ENCODE data around the gene VPS45. TPM values are rescaled to one million over a fixed set of nuclear protein-coding genes. Genes with fewer than 3 reads are reported as not detected.

VPS45 gene
- total and polyA plus RNA-seq, 7 experiments from 2014 or later: 20.3 to 37.7 (median 27.0) TPM

DNA sequence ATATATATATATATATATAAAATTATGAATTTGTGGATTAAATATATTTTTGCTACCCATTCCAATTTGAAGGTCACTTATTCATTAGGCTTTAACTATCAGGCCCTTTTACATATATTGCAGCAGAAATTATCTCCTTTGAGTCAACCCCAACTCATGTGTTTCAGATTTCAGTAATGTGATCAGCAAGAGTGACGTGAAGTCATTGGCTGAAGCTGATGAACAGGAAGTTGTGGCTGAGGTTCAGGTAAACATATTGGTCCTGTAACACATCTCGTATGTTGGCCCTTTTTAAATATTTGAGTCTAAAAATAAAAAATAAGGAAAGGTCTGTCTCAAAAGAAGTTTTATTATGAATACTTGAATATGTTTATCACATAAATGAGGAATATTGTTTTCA is 8.5 kb downstream of the VPS45 start:
- intact Hi-C loops (cut with micrococcal nuclease): no loop called here
- H3K27ac Mint-ChIP-seq: peak overlapping the region in 1 of 9 donors; percentile 40
- POLR2A ChIA-PET: interaction anchor here (1.8 kb wide), 1 partner anchor 35 kb away, joined by 7 read pairs; no protein-coding TSS in a partner anchor

DNA sequence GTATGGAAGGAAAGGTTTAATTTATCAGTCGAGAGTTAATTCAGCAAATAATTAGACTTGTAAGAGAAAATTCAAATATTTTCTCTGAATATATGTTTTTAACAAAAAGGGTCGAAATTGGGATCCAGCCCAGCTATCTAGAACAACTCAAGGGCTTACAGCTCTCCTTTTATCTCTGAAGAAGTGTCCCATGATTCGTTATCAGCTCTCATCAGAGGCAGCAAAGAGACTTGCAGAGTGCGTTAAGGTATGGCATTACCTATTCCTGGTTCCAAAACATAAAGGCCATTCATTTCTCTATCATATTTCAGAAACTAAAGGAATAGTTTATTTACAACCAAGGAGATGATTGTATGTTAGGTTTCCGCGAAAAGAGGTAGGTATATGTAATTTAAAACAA is 9.4 kb downstream of the VPS45 start:
- no peak for DNase-seq
- peaks cover 4 to 30% (median 14%) of the 10 kb centered on the region in 3 experiments for H3K36me3 ChIP-seq (ENCODE audit: control insufficient read depth in 2 of 3, insufficient read depth in 3 of 3, low read length in 3 of 3)
- H3K9me3 ChIP-seq (ENCODE audit: control insufficient read depth in 2 of 3, low read length in 3 of 3): no peaks in the 10 kb centered on the region
- ChIA-PET POLR2A (interaction anchor here (1.2 kb wide), 1 partner anchor 72 kb away, joined by 4 read pairs; no protein-coding TSS in a partner anchor), CTCF (interaction anchor here (0.5 to 9.4 kb wide), 2 partner anchors 26 to 86 kb away, joined by 6 to 243 read pairs; no protein-coding TSS in a partner anchor)
- Mint-ChIP-seq H3K27me3 (no peaks in the 10 kb centered on the region), H3K4me3 (no peak overlapping the region), H3K9me3 (no peaks in the 10 kb centered on the region), H3K36me3 (peaks cover 14 to 39% (median 26%) of the 10 kb centered on the region in 5 donors), H3K4me1 (peaks cover 5 to 19% (median 11%) of the 10 kb centered on the region in 7 donors), H3K27ac (no peak overlapping the region)
- H3K27ac ChIP-seq (ENCODE audit: low read depth, low read length): no peak overlapping the region
- no peak for ATAC-seq
- no peaks in the 10 kb centered on the region for H3K27me3 ChIP-seq (ENCODE audit: control insufficient read depth in 2 of 2, insufficient read depth in 2 of 2, low read length in 2 of 2)
- no peaks in the 10 kb centered on the region for H3K4me1 ChIP-seq (ENCODE audit: control insufficient read depth in 2 of 2, insufficient read depth in 2 of 2, low read length in 2 of 2)
- no peak overlapping the region for H3K4me3 ChIP-seq (ENCODE audit: low read length)
- intact Hi-C loops (cut with micrococcal nuclease): no loop called here

More for the DNA sequence above, 8.5 kb downstream of the VPS45 start:
- ATAC-seq (no peak), DNase-seq (peak in 1 of 9 donors; percentile 5)
- peaks cover 4 to 23% (median 14%) of the 10 kb centered on the region in 3 experiments for H3K36me3 ChIP-seq (ENCODE audit: control insufficient read depth in 2 of 3, insufficient read depth in 3 of 3, low read length in 3 of 3)
- no peak overlapping the region for H3K4me3 ChIP-seq (ENCODE audit: low read length)
- H3K27ac ChIP-seq (ENCODE audit: low read depth, low read length): no peak overlapping the region
- Mint-ChIP-seq H3K4me3 (no peak overlapping the region), H3K4me1 (peaks cover 5 to 18% (median 11%) of the 10 kb centered on the region in 7 donors), H3K36me3 (peaks cover 6 to 31% (median 26%) of the 10 kb centered on the region in 5 donors), H3K27me3 (no peaks in the 10 kb centered on the region), H3K9me3 (no peaks in the 10 kb centered on the region)
- H3K4me1 ChIP-seq (ENCODE audit: control insufficient read depth in 2 of 2, insufficient read depth in 2 of 2, low read length in 2 of 2): no peaks in the 10 kb centered on the region
- H3K9me3 ChIP-seq (ENCODE audit: control insufficient read depth in 2 of 3, low read length in 3 of 3): no peaks in the 10 kb centered on the region
- H3K27me3 ChIP-seq (ENCODE audit: control insufficient read depth in 2 of 2, insufficient read depth in 2 of 2, low read length in 2 of 2): no peaks in the 10 kb centered on the region
- CTCF ChIA-PET: interaction anchor here (9.4 kb wide), 1 partner anchor 87 kb away, joined by 243 read pairs; no protein-coding TSS in a partner anchor

DNA sequence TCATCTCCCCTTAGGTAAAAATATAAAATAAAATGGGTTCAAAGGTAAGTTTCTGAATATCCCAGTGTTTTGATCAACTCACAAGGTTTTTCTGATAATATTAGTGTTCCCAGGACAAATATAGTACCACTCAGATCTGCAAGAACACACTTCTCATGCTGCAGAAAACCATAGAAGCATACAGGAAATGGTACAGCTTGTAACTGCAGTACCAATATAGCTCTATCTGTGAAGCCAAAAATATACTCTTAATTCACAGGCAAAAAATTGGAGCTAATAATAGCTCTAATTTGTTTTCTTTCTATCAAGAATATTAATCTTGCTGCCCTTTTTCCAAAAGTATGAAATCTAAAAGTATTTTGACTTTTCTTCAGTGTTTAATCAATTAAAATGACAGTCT is 13.2 kb downstream of the VPS45 start:
- CTCF ChIA-PET: interaction anchor here (1.3 kb wide), 1 partner anchor 88 kb away, joined by 4 read pairs; no protein-coding TSS in a partner anchor
- Mint-ChIP-seq H3K27ac (no peak overlapping the region), H3K4me3 (no peak overlapping the region), H3K4me1 (peaks cover 0 to 11% (median 5%) of the 10 kb centered on the region in 7 donors), H3K9me3 (no peaks in the 10 kb centered on the region), H3K27me3 (no peaks in the 10 kb centered on the region), H3K36me3 (peaks cover 14 to 57% (median 22%) of the 10 kb centered on the region in 5 donors)
- peaks cover 4 to 44% (median 14%) of the 10 kb centered on the region in 3 experiments for H3K36me3 ChIP-seq (ENCODE audit: control insufficient read depth in 2 of 3, insufficient read depth in 3 of 3, low read length in 3 of 3)
- ATAC-seq (no peak), DNase-seq (no peak)
- no peak overlapping the region for H3K27ac ChIP-seq (ENCODE audit: low read depth, low read length)
- intact Hi-C loops (cut with micrococcal nuclease): no loop called here
- no peak overlapping the region for H3K4me3 ChIP-seq (ENCODE audit: low read length)
- no peaks in the 10 kb centered on the region for H3K27me3 ChIP-seq (ENCODE audit: control insufficient read depth in 2 of 2, insufficient read depth in 2 of 2, low read length in 2 of 2)
- no peaks in the 10 kb centered on the region for H3K9me3 ChIP-seq (ENCODE audit: control insufficient read depth in 2 of 3, low read length in 3 of 3)
- POLR2A ChIA-PET: interaction anchor here (0.7 to 1.5 kb wide), 3 partner anchors 12 to 68 kb away, joined by 3 to 4 read pairs (median 3); no protein-coding TSS in a partner anchor
- H3K4me1 ChIP-seq (ENCODE audit: control insufficient read depth in 2 of 2, insufficient read depth in 2 of 2, low read length in 2 of 2): no peaks in the 10 kb centered on the region

DNA sequence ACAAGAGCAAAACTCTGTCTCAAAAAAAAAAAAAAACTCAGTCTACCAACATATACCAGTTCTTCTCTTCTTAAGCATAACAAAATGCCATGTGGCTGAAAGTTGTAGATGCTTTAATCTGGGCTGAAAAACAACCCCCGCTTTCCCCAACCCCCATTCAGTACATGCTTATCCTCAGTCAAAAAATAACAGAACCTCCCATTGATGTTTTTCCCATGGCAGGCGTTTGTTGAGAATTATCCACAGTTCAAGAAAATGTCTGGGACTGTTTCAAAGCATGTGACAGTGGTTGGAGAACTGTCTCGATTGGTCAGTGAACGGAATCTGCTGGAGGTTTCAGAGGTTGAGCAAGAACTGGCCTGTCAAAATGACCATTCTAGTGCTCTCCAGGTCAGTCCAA is 14.9 kb downstream of the VPS45 start:
- H3K27me3 Mint-ChIP-seq: no peaks in the 10 kb centered on the region
- no peak overlapping the region for H3K4me3 Mint-ChIP-seq
- Histone ChIP-seq H3K36me3 (ENCODE audit: control insufficient read depth in 2 of 3, insufficient read depth in 3 of 3, low read length in 3 of 3) (peaks cover 4 to 36% (median 11%) of the 10 kb centered on the region in 3 experiments), H3K27me3 (ENCODE audit: control insufficient read depth in 2 of 2, insufficient read depth in 2 of 2, low read length in 2 of 2) (no peaks in the 10 kb centered on the region), H3K9me3 (ENCODE audit: control insufficient read depth in 2 of 3, low read length in 3 of 3) (no peaks in the 10 kb centered on the region), H3K4me1 (ENCODE audit: control insufficient read depth in 2 of 2, insufficient read depth in 2 of 2, low read length in 2 of 2) (no peaks in the 10 kb centered on the region), H3K4me3 (ENCODE audit: low read length) (no peak overlapping the region), H3K27ac (ENCODE audit: low read depth, low read length) (no peak overlapping the region)
- H3K36me3 Mint-ChIP-seq: peaks cover 14 to 60% (median 27%) of the 10 kb centered on the region in 5 donors
- DNase-seq (no peak), ATAC-seq (no peak)
- intact Hi-C loops (cut with micrococcal nuclease): no loop called here
- ChIA-PET CTCF (no interaction called here), POLR2A (interaction anchor here (0.8 to 1.2 kb wide), 2 partner anchors 10 to 69 kb away, joined by 3 to 7 read pairs; no protein-coding TSS in a partner anchor)
- H3K27ac Mint-ChIP-seq: no peak overlapping the region
- peaks cover 0 to 8% (median 0%) of the 10 kb centered on the region in 7 donors for H3K4me1 Mint-ChIP-seq
- no peaks in the 10 kb centered on the region for H3K9me3 Mint-ChIP-seq

DNA sequence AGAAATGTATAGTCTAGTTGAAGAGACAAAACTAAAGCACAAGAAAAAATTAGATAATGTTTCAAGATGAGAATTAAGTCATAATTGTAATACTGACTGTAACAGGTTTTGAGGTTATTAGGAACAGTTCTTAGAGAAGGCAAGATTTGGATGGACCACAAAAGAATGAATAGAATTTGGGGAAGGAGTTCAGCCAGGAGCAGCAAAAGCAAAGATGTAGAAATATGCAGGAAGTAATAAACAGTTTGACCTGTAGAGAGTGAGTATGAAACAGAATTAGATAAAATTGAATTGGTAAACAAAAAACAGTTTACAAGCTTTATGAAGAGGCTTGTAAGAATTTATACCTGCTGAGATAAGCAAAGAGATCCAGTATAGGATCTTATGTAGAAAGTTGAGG is 16.3 kb downstream of the VPS45 start:
- CTCF ChIA-PET: interaction anchor here (1.0 kb wide), 1 partner anchor 12 kb away, joined by 3 read pairs; no protein-coding TSS in a partner anchor

DNA sequence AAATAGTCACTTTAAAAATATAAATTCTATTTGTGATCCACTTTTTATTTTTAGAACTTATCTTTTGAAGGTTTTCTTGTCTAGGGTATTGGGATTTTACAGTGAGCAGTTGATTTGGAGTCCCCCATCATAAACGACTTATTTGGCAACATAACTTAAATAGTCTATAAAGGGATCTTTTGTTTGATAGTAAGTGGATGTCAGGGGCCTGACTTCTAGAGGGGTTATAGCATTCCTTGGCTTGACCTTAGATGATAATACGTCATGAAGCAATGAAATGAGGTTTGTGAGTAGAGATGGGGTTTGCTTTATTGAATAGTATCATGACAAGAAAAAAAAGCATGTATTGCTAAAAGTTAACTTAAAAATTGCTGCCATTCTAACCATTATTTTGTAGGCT is 17.8 kb downstream of the VPS45 start:
- Histone ChIP-seq H3K27me3 (ENCODE audit: control insufficient read depth in 2 of 2, insufficient read depth in 2 of 2, low read length in 2 of 2) (no peaks in the 10 kb centered on the region), H3K9me3 (ENCODE audit: control insufficient read depth in 2 of 3, low read length in 3 of 3) (no peaks in the 10 kb centered on the region), H3K27ac (ENCODE audit: low read depth, low read length) (no peak overlapping the region), H3K4me1 (ENCODE audit: control insufficient read depth in 2 of 2, insufficient read depth in 2 of 2, low read length in 2 of 2) (no peaks in the 10 kb centered on the region), H3K4me3 (ENCODE audit: low read length) (no peak overlapping the region), H3K36me3 (ENCODE audit: control insufficient read depth in 2 of 3, insufficient read depth in 3 of 3, low read length in 3 of 3) (peaks cover 0 to 22% (median 0%) of the 10 kb centered on the region in 3 experiments)
- ATAC-seq: no peak
- Mint-ChIP-seq H3K4me3 (no peak overlapping the region), H3K4me1 (peaks cover 4 to 18% (median 10%) of the 10 kb centered on the region in 7 donors), H3K9me3 (no peaks in the 10 kb centered on the region), H3K36me3 (peaks cover 8 to 70% (median 25%) of the 10 kb centered on the region in 5 donors), H3K27ac (no peak overlapping the region), H3K27me3 (no peaks in the 10 kb centered on the region)
- CTCF ChIA-PET: no interaction called here
- no peak for DNase-seq
- POLR2A ChIA-PET: no interaction called here
- intact Hi-C loops (cut with micrococcal nuclease): loop anchor here in 1 of 2 donors (2.0 kb wide), 1 partner anchor 13 kb away; no protein-coding TSS in a partner anchor

More for the DNA sequence above, 16.3 kb downstream of the VPS45 start:
- DNase-seq (no peak), ATAC-seq (no peak)
- Histone ChIP-seq H3K36me3 (ENCODE audit: control insufficient read depth in 2 of 3, insufficient read depth in 3 of 3, low read length in 3 of 3) (peaks cover 0 to 30% (median 3%) of the 10 kb centered on the region in 3 experiments), H3K27ac (ENCODE audit: low read depth, low read length) (no peak overlapping the region), H3K4me3 (ENCODE audit: low read length) (no peak overlapping the region), H3K4me1 (ENCODE audit: control insufficient read depth in 2 of 2, insufficient read depth in 2 of 2, low read length in 2 of 2) (no peaks in the 10 kb centered on the region), H3K27me3 (ENCODE audit: control insufficient read depth in 2 of 2, insufficient read depth in 2 of 2, low read length in 2 of 2) (no peaks in the 10 kb centered on the region), H3K9me3 (ENCODE audit: control insufficient read depth in 2 of 3, low read length in 3 of 3) (no peaks in the 10 kb centered on the region)
- POLR2A ChIA-PET: interaction anchor here (1.0 kb wide), 1 partner anchor 67 kb away, joined by 3 read pairs; no protein-coding TSS in a partner anchor
- intact Hi-C loops (cut with micrococcal nuclease): loop anchor here in 1 of 2 donors (2.0 kb wide), 1 partner anchor 15 kb away; no protein-coding TSS in a partner anchor
- Mint-ChIP-seq H3K36me3 (peaks cover 8 to 62% (median 24%) of the 10 kb centered on the region in 5 donors), H3K4me3 (no peak overlapping the region), H3K27me3 (no peaks in the 10 kb centered on the region), H3K4me1 (peaks cover 0 to 10% (median 1%) of the 10 kb centered on the region in 7 donors), H3K27ac (peak overlapping the region in 2 of 9 donors; percentile 0 to 8), H3K9me3 (no peaks in the 10 kb centered on the region)
